GM23248 (cell line): ENCODE results near the gene ROR1.

ENCODE experiments used
- EZH2 ChIP-seq: fragments of 200-600 bp; sonication (generic); IDR thresholded peaks from 2 replicates; pipeline ENCODE4 v1.6.1; 2018; ENCODE audit warnings: antibody characterized with exemption, mild to moderate bottlenecking; ENCODE audit not compliant: insufficient read depth, poor library complexity, severe bottlenecking
- EZH2phosphoT487 ChIP-seq: fragments of 200-600 bp; sonication (generic); IDR thresholded peaks from 2 replicates; pipeline ENCODE4 v1.6.1; 2018; ENCODE audit warnings: antibody characterized with exemption, moderate library complexity, mild to moderate bottlenecking, low read depth; ENCODE audit not compliant: insufficient read depth

GRCh38 chr1:63742526-63742925 lies 31.3 kb upstream of the ROR1 start:
- TF ChIP-seq EZH2phosphoT487: no peak
- no peak for TF ChIP-seq EZH2
